ENCODE measurements around the gene DNM3. TPM values are rescaled to one million over a fixed set of nuclear protein-coding genes. Genes with fewer than 3 reads are reported as not detected.

DNM3 gene
- total and polyA plus RNA-seq, 2 donors (not counting 1 experiment from before 2014, with no cell fraction given): 1.0 to 1.3 TPM

DNA sequence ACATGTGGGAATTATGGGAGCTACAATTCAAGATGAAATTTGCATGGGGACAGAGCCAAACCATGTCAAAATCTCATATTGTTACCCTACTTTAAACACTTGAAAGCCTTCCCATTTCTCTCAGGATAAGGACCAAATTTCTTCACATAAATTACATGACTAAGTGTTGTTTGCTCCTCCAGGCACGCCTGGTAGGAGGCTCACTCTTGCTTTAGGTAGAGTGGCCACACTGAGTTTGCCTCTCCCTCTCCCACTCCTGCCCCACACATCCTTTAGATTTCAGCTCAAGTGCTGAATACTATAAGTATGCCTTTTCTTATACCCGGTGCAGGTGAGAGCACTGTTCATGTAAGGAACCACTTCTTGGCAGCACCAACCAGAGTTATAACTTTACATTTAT, 279.1 kb downstream of the DNM3 start:
- no peaks in the 10 kb centered on the region for H3K36me3 ChIP-seq (replicated peaks in 1 of 2; ENCODE audit: control extremely low read depth in 1 of 2, control insufficient read depth in 1 of 2, extremely low read depth in 1 of 2, insufficient read depth in 2 of 2, low read length in 1 of 2)
- H3K79me2 ChIP-seq (ENCODE audit: control insufficient read depth, insufficient read depth, low read length): no peaks in the 10 kb centered on the region
- no peaks in the 10 kb centered on the region for H3K27me3 ChIP-seq (replicated peaks in 1 of 4; ENCODE audit: control extremely low read depth in 1 of 4, control insufficient read depth in 3 of 4, insufficient read depth in 4 of 4, low read length in 3 of 4)
- peaks cover 15% of the 10 kb centered on the region for H3K4me1 Mint-ChIP-seq
- H2AFZ ChIP-seq (ENCODE audit: insufficient read depth, low read depth, low read length, poor library complexity, severe bottlenecking): no peak overlapping the region
- DNase-seq: no peak
- H3K9ac ChIP-seq (ENCODE audit: low read length): no peak overlapping the region
- no peak overlapping the region for H3K4me3 Mint-ChIP-seq
- H3K27ac ChIP-seq (ENCODE audit: low read length in 2 of 2): no peak overlapping the region
- H3K27ac Mint-ChIP-seq: no peak overlapping the region
- ChIA-PET CTCF (interaction anchor here (0.7 to 1.6 kb wide), 3 partner anchors 12 to 279 kb away, joined by 3 to 7 read pairs (median 4); no protein-coding TSS in a partner anchor), POLR2A (no interaction called here)
- H3K4me1 ChIP-seq (ENCODE audit: control insufficient read depth in 2 of 2, insufficient read depth in 2 of 2, low read length in 2 of 2): peaks cover 4 to 14% of the 10 kb centered on the region in 2 donors
- TF ChIP-seq, protein P1, sequence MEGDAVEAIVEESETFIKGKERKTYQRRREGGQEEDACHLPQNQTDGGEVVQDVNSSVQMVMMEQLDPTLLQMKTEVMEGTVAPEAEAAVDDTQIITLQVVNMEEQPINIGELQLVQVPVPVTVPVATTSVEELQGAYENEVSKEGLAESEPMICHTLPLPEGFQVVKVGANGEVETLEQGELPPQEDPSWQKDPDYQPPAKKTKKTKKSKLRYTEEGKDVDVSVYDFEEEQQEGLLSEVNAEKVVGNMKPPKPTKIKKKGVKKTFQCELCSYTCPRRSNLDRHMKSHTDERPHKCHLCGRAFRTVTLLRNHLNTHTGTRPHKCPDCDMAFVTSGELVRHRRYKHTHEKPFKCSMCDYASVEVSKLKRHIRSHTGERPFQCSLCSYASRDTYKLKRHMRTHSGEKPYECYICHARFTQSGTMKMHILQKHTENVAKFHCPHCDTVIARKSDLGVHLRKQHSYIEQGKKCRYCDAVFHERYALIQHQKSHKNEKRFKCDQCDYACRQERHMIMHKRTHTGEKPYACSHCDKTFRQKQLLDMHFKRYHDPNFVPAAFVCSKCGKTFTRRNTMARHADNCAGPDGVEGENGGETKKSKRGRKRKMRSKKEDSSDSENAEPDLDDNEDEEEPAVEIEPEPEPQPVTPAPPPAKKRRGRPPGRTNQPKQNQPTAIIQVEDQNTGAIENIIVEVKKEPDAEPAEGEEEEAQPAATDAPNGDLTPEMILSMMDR (IDR thresholded peaks at IDR 0.05): no peak
- TF ChIP-seq EZH2 (IDR thresholded peaks at IDR 0.05; ENCODE audit: borderline replicate concordance, insufficient read depth, low read depth, low read length, poor library complexity, severe bottlenecking): no peak
- 80% methylated on average over 2 of the region's 2 CpGs for WGBS (ENCODE audit: insufficient coverage)
- no peak overlapping the region for H3K4me3 ChIP-seq (ENCODE audit: control extremely low read depth in 1 of 5, extremely low read depth in 1 of 5, insufficient read depth in 1 of 5, low read depth in 2 of 5, low read length in 4 of 5)
- ATAC-seq (ENCODE audit: low read depth): no peak
- no peaks in the 10 kb centered on the region for H4K20me1 ChIP-seq (ENCODE audit: control insufficient read depth, insufficient read depth, low read length, poor library complexity, severe bottlenecking)
- no peaks in the 10 kb centered on the region for H3K9me3 Mint-ChIP-seq (ENCODE audit: insufficient read depth)
- H3K4me2 ChIP-seq (replicated peaks; ENCODE audit: low read depth, low read length, poor library complexity, severe bottlenecking): no peak overlapping the region
- H3K9me3 ChIP-seq (ENCODE audit: control extremely low read depth in 1 of 3, control insufficient read depth in 2 of 3, insufficient read depth in 1 of 3, low read length in 2 of 3): no peaks in the 10 kb centered on the region
- no peaks in the 10 kb centered on the region for H3K27me3 Mint-ChIP-seq
- intact Hi-C loops (cut with micrococcal nuclease): no loop called here

DNA sequence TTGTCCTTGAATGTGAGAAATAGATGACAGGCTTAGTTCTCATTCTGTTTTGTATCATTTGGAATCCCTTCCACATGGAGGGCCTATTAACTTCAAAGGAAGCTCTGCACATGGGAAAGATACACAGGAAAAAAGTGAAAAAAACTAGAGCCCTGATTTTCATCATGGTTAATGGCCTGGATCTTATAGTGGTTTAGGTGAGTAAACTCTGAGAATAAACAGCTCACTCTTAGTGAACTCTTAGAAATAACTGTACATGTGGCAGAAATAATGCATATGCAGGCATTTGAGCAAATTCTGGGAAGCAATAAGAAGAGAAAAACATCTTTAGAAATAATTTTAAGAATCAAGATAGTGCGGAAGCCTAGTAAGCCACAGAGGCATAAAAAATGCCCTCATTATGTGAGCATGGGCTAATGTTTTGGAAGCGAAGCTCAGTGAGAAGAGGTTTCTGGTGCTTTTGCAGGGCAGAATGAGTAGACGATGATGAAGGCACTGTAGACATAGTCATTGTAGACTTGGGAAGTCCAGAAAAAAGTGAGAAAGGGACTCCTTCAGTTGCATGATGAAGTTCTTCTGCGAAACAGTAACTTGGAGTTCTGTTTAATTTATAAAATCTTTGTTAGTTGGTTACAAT, 279.9 kb downstream of the DNM3 start:
- ChIA-PET CTCF (interaction anchor here (0.7 to 1.6 kb wide), 3 partner anchors 11 to 278 kb away, joined by 3 to 7 read pairs (median 4); no protein-coding TSS in a partner anchor), POLR2A (no interaction called here)
- Mint-ChIP-seq H3K4me1 (peaks cover 15% of the 10 kb centered on the region), H3K27ac (no peak overlapping the region), H3K27me3 (no peaks in the 10 kb centered on the region), H3K4me3 (no peak overlapping the region), H3K9me3 (ENCODE audit: insufficient read depth) (no peaks in the 10 kb centered on the region)
- no peak overlapping the region for H3K9ac ChIP-seq (ENCODE audit: low read length)
- H3K4me1 ChIP-seq (ENCODE audit: control insufficient read depth in 2 of 2, insufficient read depth in 2 of 2, low read length in 2 of 2): peaks cover 4 to 14% of the 10 kb centered on the region in 2 donors
- intact Hi-C loops (cut with micrococcal nuclease): no loop called here
- no peaks in the 10 kb centered on the region for H4K20me1 ChIP-seq (ENCODE audit: control insufficient read depth, insufficient read depth, low read length, poor library complexity, severe bottlenecking)
- TF ChIP-seq, protein P1 (IDR thresholded peaks at IDR 0.05): no peak
- no peak for TF ChIP-seq EZH2 (IDR thresholded peaks at IDR 0.05; ENCODE audit: borderline replicate concordance, insufficient read depth, low read depth, low read length, poor library complexity, severe bottlenecking)
- H3K27ac ChIP-seq (ENCODE audit: low read length in 2 of 2): no peak overlapping the region
- H2AFZ ChIP-seq (ENCODE audit: insufficient read depth, low read depth, low read length, poor library complexity, severe bottlenecking): no peak overlapping the region
- WGBS (ENCODE audit: insufficient coverage): 85% methylated on average over 4 of the region's 4 CpGs
- DNase-seq: no peak
- no peaks in the 10 kb centered on the region for H3K27me3 ChIP-seq (replicated peaks in 1 of 4; ENCODE audit: control extremely low read depth in 1 of 4, control insufficient read depth in 3 of 4, insufficient read depth in 4 of 4, low read length in 3 of 4)
- H3K36me3 ChIP-seq (replicated peaks in 1 of 2; ENCODE audit: control extremely low read depth in 1 of 2, control insufficient read depth in 1 of 2, extremely low read depth in 1 of 2, insufficient read depth in 2 of 2, low read length in 1 of 2): no peaks in the 10 kb centered on the region
- H3K9me3 ChIP-seq (ENCODE audit: control extremely low read depth in 1 of 3, control insufficient read depth in 2 of 3, insufficient read depth in 1 of 3, low read length in 2 of 3): no peaks in the 10 kb centered on the region
- no peaks in the 10 kb centered on the region for H3K79me2 ChIP-seq (ENCODE audit: control insufficient read depth, insufficient read depth, low read length)
- H3K4me2 ChIP-seq (replicated peaks; ENCODE audit: low read depth, low read length, poor library complexity, severe bottlenecking): no peak overlapping the region
- H3K4me3 ChIP-seq (ENCODE audit: control extremely low read depth in 1 of 5, extremely low read depth in 1 of 5, insufficient read depth in 1 of 5, low read depth in 2 of 5, low read length in 4 of 5): no peak overlapping the region
- ATAC-seq (ENCODE audit: low read depth): no peak
